GM18502 (cell line): ENCODE results near the gene CNGB1.
"Not testable (repeated sequence)": the region's sequence is repeated elsewhere in the genome, so short reads cannot be mapped to it uniquely, and the experiment has no call there.

Source experiments
- ATAC-seq: cut with Tn5 transposase; IDR thresholded peaks from one replicate; pipeline ENCODE4 v1.9.1; 2021; ENCODE audit warnings: mild to moderate bottlenecking; ENCODE audit not compliant: unreplicated experiment, poor library complexity

Gene CNGB1

GRCh38 chr16:57842601-57843000 lies 128.3 kb downstream of the CNGB1 start:
- no peak for ATAC-seq

- no peak for ATAC-seq
Observed at GRCh38 chr16:57840833-57841232, 130.1 kb downstream of the CNGB1 start.

GRCh38 chr16:57838161-57838560 lies 132.8 kb downstream of the CNGB1 start:
- ATAC-seq, result no peak

GRCh38 chr16:57837305-57838125 lies 133.4 kb downstream of the CNGB1 start:
- ATAC-seq, result no peak

- not testable (repeated sequence) for ATAC-seq
Observed at GRCh38 chr16:57835439-57835838, 135.5 kb downstream of the CNGB1 start.

- ATAC-seq, result no peak
Observed at GRCh38 chr16:57834936-57835335, 136.0 kb downstream of the CNGB1 start.
